Right lobe of liver (tissue), 4 donors: ENCODE data around the gene SCAMP4.

Experiments
- POLR2A ChIP-seq: fragments of 450-650 bp; IDR thresholded peaks from one replicate; pipeline ENCODE4 v1.6.1; 2017; ENCODE audit warnings: antibody characterized with exemption, mild to moderate bottlenecking
- TF ChIP-seq, protein P1 (sequence below), 4 donors: fragments of 200-600 bp in 3 of 4; fragments of 450-650 bp in 1 of 4; IDR thresholded peaks; one replicate each; pipeline versions ENCODE4 v1.5.1 to v1.8.0; 2016 to 2022; ENCODE audit warnings: antibody characterized with exemption in 4 of 4, mild to moderate bottlenecking in 2 of 4
- donor health status: DM: no; HTN: no; CAD: no.
- donor health status: DM: no; HTN: no; CAD: no.
- donor health status: DM: no; HTN: yes; CAD: no.

GRCh38 chr19:1970003-1970805 is 65.0 kb downstream of the SCAMP4 start:
- TF ChIP-seq, protein P1, sequence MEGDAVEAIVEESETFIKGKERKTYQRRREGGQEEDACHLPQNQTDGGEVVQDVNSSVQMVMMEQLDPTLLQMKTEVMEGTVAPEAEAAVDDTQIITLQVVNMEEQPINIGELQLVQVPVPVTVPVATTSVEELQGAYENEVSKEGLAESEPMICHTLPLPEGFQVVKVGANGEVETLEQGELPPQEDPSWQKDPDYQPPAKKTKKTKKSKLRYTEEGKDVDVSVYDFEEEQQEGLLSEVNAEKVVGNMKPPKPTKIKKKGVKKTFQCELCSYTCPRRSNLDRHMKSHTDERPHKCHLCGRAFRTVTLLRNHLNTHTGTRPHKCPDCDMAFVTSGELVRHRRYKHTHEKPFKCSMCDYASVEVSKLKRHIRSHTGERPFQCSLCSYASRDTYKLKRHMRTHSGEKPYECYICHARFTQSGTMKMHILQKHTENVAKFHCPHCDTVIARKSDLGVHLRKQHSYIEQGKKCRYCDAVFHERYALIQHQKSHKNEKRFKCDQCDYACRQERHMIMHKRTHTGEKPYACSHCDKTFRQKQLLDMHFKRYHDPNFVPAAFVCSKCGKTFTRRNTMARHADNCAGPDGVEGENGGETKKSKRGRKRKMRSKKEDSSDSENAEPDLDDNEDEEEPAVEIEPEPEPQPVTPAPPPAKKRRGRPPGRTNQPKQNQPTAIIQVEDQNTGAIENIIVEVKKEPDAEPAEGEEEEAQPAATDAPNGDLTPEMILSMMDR (IDR thresholded peaks at IDR 0.05) = no peak
- TF ChIP-seq POLR2A = no peak
